ENCODE data around the gene TTC28. TPM values are rescaled to one million over a fixed set of nuclear protein-coding genes. Genes with fewer than 3 reads are reported as not detected.

The TTC28 gene
- total and polyA plus RNA-seq, 10 of the 15 experiments (the other 5 are each of a cell fraction or from before 2014, with no cell fraction given), result 0.15 to 8.4 (median 1.4) TPM

DNA sequence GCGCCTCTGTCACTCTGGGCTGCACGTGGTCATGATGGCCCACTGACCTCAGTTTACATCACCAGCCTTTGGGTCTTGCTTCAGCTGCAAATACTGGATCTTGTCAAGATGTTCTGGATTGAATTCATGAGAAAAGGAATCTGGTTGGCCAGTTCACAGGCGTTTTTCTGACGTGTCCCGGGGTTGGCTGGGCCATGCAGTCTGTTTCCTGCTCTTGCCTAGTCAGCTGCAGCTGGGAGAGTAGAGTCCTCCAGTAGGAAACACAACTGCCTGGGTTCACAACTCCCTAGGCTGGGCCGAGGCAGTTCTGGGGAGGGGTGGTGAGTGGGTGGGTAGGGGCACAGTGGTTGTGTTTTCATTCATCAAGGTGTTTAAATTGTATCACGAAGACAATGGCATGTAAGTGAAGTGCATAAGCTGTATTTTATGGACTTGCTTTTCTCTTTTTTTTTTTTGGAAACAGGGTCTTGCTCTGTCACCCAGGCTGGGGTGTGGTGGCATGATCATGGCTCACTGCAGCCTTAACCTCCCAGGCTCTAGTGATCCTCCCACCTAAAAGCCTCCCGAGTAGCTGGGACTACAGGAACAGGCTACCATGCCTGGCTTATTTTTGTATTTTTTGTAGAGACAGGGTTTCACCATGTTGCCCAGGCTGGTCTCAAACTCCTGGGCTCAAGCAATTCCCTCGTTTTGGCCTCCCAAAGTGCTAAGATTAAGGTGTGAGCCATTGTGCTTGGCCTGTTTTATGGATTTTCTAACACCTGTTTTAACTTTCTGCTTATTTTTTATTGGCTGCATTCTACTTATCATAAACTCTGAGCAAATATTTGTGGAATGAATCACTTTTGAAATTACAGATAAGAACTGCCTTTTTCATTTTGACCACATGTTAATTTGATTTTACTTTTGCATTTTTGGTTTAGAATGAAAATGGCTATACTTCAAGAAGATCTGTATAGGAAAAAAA, 706.6 kb downstream of the TTC28 start:
- Histone ChIP-seq H2AFZ (ENCODE audit: control insufficient read depth, low read depth, low read length) (no peak overlapping the region), H3K79me2 (ENCODE audit: control insufficient read depth, insufficient read depth, low read length) (no peaks in the 10 kb centered on the region), H3K4me1 (ENCODE audit: control insufficient read depth, insufficient read depth, low read length) (no peaks in the 10 kb centered on the region), H3K9ac (ENCODE audit: control insufficient read depth, insufficient read depth, low read length) (no peak overlapping the region), H3K27me3 (replicated peaks in 1 of 2; ENCODE audit: control insufficient read depth in 2 of 2, insufficient read depth in 2 of 2, low read length in 1 of 2) (no peaks in the 10 kb centered on the region), H3K4me3 (no peak overlapping the region), H3K4me2 (ENCODE audit: control insufficient read depth, insufficient read depth) (no peak overlapping the region), H4K20me1 (ENCODE audit: control insufficient read depth, insufficient read depth) (no peaks in the 10 kb centered on the region), H3K27ac (ENCODE audit: control insufficient read depth, insufficient read depth) (no peak overlapping the region), H3K36me3 (ENCODE audit: control insufficient read depth in 2 of 2, insufficient read depth in 2 of 2, low read length in 1 of 2) (no peaks in the 10 kb centered on the region), H3K9me3 (replicated peaks; ENCODE audit: control insufficient read depth, insufficient read depth, low read length) (no peaks in the 10 kb centered on the region)
- FAIRE-seq (no peak), DNase-seq (ENCODE audit: low read depth, low spot score) (no peak), ATAC-seq (no peak)
- ChIA-PET SMC1A (ENCODE audit: uncharacterized antibody, unreplicated experiment) (no interaction called here), CTCF (no interaction called here), POLR2A (no interaction called here), RAD21 (ENCODE audit: unreplicated experiment) (no interaction called here)
- no TSS peak for BruUV-seq (replicated peaks)
- 47% methylated on average over 9 of the region's 9 CpGs for WGBS (ENCODE audit: insufficient coverage, insufficient replicate concordance, low lambda C conversion rate, missing lambda C conversion rate)
- in situ Hi-C loops (cut with MboI) (no loop called here), intact Hi-C loops (cut with micrococcal nuclease; ENCODE audit: unreplicated experiment) (no loop called here)
- TF ChIP-seq, protein P1, sequence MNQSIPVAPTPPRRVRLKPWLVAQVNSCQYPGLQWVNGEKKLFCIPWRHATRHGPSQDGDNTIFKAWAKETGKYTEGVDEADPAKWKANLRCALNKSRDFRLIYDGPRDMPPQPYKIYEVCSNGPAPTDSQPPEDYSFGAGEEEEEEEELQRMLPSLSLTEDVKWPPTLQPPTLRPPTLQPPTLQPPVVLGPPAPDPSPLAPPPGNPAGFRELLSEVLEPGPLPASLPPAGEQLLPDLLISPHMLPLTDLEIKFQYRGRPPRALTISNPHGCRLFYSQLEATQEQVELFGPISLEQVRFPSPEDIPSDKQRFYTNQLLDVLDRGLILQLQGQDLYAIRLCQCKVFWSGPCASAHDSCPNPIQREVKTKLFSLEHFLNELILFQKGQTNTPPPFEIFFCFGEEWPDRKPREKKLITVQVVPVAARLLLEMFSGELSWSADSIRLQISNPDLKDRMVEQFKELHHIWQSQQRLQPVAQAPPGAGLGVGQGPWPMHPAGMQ (IDR thresholded peaks at IDR 0.05; ENCODE audit: borderline replicate concordance), result no peak
- TF ChIP-seq KLF5 (IDR thresholded peaks at IDR 0.05; ENCODE audit: partially characterized antibody) (no peak), PML (IDR thresholded peaks at IDR 0.05; ENCODE audit: low read length) (no peak), RELA (IDR thresholded peaks at IDR 0.05; ENCODE audit: borderline replicate concordance, partially characterized antibody) (no peak), BRCA1 (IDR thresholded peaks at IDR 0.05; ENCODE audit: low read depth, low read length) (no peak), SUPT20H (IDR thresholded peaks at IDR 0.05; ENCODE audit: borderline replicate concordance, control insufficient read depth, low read depth, low read length) (no peak), EZH2 (IDR thresholded peaks at IDR 0.05; ENCODE audit: borderline replicate concordance, control insufficient read depth, low read depth, low read length) (no peak), SUZ12 (IDR thresholded peaks at IDR 0.05; ENCODE audit: unreplicated experiment) (no peak), POU2F2 (IDR thresholded peaks at IDR 0.05; ENCODE audit: borderline replicate concordance, low read depth, low read length) (no peak), TBL1XR1 (IDR thresholded peaks at IDR 0.05; ENCODE audit: low read depth, low read length) (no peak)
- TF ChIP-seq, protein P2, sequence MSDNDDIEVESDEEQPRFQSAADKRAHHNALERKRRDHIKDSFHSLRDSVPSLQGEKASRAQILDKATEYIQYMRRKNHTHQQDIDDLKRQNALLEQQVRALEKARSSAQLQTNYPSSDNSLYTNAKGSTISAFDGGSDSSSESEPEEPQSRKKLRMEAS (IDR thresholded peaks at IDR 0.05; ENCODE audit: low read depth, low read length), result no peak

All from GM12878 (cell line).